K562 (cell line): Measurements from ENCODE around the gene UBN1. TPM values are rescaled to one million over a fixed set of nuclear protein-coding genes. Genes with fewer than 3 reads are reported as not detected.

Source experiments
- ATAC-seq: fragments of 200-7000 bp; cut with Tn5 transposase; 3 replicates; pipeline ENCODE4 v1.9.1; 2020; ENCODE audit warnings: moderate library complexity
- BruUV-seq: library from RNA; stranded (reverse); fragments of 400-500 nt; replicated peaks from 2 replicates; lab custom pipeline; 2021; lab: Mats Ljungman, UMichigan
- CTCF ChIA-PET: fragments of 300-600 bp; formaldehyde crosslinking; extraction: SDS; loops from one replicate; lab custom pipeline; 2021; ENCODE audit warnings: low intra/inter-chr PET ratio; lab: Yijun Ruan, JAX
- POLR2A ChIA-PET: fragments of 300-600, 350-650 bp; sonication (Branson Sonifier 250); formaldehyde crosslinking; extraction: SDS; loops from one replicate; lab custom pipeline; 2021; ENCODE audit warnings: antibody characterized with exemption, inconsistent platforms; lab: Yijun Ruan, JAX
- DNase-seq, 4 experiments: peaks; one replicate each; pipeline versions ENCODE4 v3.0.0 to v3.0.0-alpha.2; 2011 to 2018; ENCODE audit warnings: low spot score in 3 of 4, mixed read lengths in 3 of 4; ENCODE audit errors: extremely low read depth in 1 of 4
- FAIRE-seq: peaks from 2 replicates; lab custom pipeline; 2011; peaks lifted over from hg19 to GRCh38; lab: Jason Lieb, UNC
- H2AFZ ChIP-seq: 2 replicates; pipeline ENCODE4 v1.6.0; 2011; ENCODE audit warnings: low read depth, low read length, control low read depth, inconsistent platforms
- H3K27ac ChIP-seq: fragments of 200-600 bp; 3 replicates; pipeline ENCODE4 v1.8.0; 2011; ENCODE audit warnings: low read depth, mild to moderate bottlenecking, control low read depth, inconsistent platforms, low read length, moderate library complexity, mixed read lengths; ENCODE audit errors: extremely low read depth
- H3K27me3 ChIP-seq, 2 experiments: fragments of 300-600 bp in 1 of 2; 2 replicates in 1 of 2; 3 replicates in 1 of 2; pipeline versions ENCODE4 v1.6.0 to v1.8.0; 2011; ENCODE audit warnings: inconsistent platforms in 2 of 2, low read length in 2 of 2, mild to moderate bottlenecking in 1 of 2, mixed read lengths in 1 of 2, moderate library complexity in 1 of 2; ENCODE audit not compliant: control insufficient read depth in 2 of 2, insufficient read depth in 2 of 2
- H3K36me3 ChIP-seq: fragments of 300-600 bp; 3 replicates; pipeline ENCODE4 v1.8.0; 2011; ENCODE audit warnings: mild to moderate bottlenecking, low read length, inconsistent platforms; ENCODE audit not compliant: control insufficient read depth, insufficient read depth
- H3K4me1 ChIP-seq, 2 experiments: fragments of 200-600 bp in 1 of 2; replicated peaks in 1 of 2; 2 replicates in 1 of 2; 3 replicates in 1 of 2; pipeline versions ENCODE4 v1.5.1 to v1.8.0; 2011; ENCODE audit warnings: inconsistent platforms in 2 of 2, low read length in 2 of 2, mild to moderate bottlenecking in 1 of 2, mixed read lengths in 1 of 2, moderate library complexity in 1 of 2; ENCODE audit not compliant: control insufficient read depth in 2 of 2, insufficient read depth in 2 of 2
- H3K4me2 ChIP-seq: 2 replicates; pipeline ENCODE4 v1.6.1; 2011; ENCODE audit warnings: low read length, control low read depth, inconsistent platforms, mixed read lengths; ENCODE audit not compliant: insufficient read depth
- H3K4me3 ChIP-seq: fragments of 200-600 bp; sonication (generic), shearing (Covaris generic); 2 replicates; pipeline ENCODE4 v1.5.1; 2016; ENCODE audit warnings: control low read depth, inconsistent platforms
- H3K79me2 ChIP-seq: fragments of 200-600 bp; 3 replicates; pipeline ENCODE4 v1.8.0; 2011; ENCODE audit warnings: low read length, inconsistent platforms; ENCODE audit not compliant: control insufficient read depth, insufficient read depth
- H3K9ac ChIP-seq, 2 experiments: 2 replicates each; pipeline versions ENCODE4 v1.6.0 to v1.6.1; 2011; ENCODE audit warnings: low read depth in 2 of 2, low read length in 2 of 2, control low read depth in 1 of 2, inconsistent platforms in 1 of 2, mild to moderate bottlenecking in 1 of 2, mixed read lengths in 1 of 2; ENCODE audit not compliant: insufficient read depth in 1 of 2
- H3K9me1 ChIP-seq: one replicate; pipeline ENCODE4 v1.6.0; 2011; ENCODE audit warnings: inconsistent platforms, mild to moderate bottlenecking, low read length, moderate library complexity; ENCODE audit not compliant: control insufficient read depth, insufficient read depth
- H3K9me3 ChIP-seq: replicated peaks from 2 replicates; pipeline ENCODE4 v1.5.1; 2011; ENCODE audit warnings: low read depth, low read length, inconsistent platforms; ENCODE audit not compliant: control insufficient read depth, insufficient read depth
- H4K20me1 ChIP-seq: replicated peaks from 2 replicates; pipeline ENCODE4 v1.6.1; 2011; ENCODE audit warnings: low read length, inconsistent platforms, mixed read lengths; ENCODE audit not compliant: control insufficient read depth, insufficient read depth
- BMI1 ChIP-seq: fragments of 150-350 bp; IDR thresholded peaks from 2 replicates; pipeline ENCODE4 v1.6.1; 2014; ENCODE audit warnings: low read length
- DIDO1 ChIP-seq: fragments of 450-650 bp; IDR thresholded peaks from 2 replicates; pipeline ENCODE4 v1.6.1; 2016; ENCODE audit warnings: low read depth, missing biosample characterization, missing genetic modification characterization
- HLTF ChIP-seq: fragments of 450-650 bp; IDR thresholded peaks from 2 replicates; pipeline ENCODE4 v1.6.1; 2016
- PTTG1 ChIP-seq: fragments of 450-650 bp; IDR thresholded peaks from 2 replicates; pipeline ENCODE4 v1.6.1; 2016; ENCODE audit warnings: low read depth, mild to moderate bottlenecking, missing genetic modification characterization, missing compliant biosample characterization
- RHOXF2B ChIP-seq: fragments of 250-450 bp; sonication (Bioruptor Pico); conservative IDR thresholded peaks from 2 replicates; pipeline ENCODE4 v1.5.1; 2021
- SMARCA4 ChIP-seq: fragments of 450-650 bp; IDR thresholded peaks from 2 replicates; pipeline ENCODE4 v1.6.1; 2016
- XRCC3 ChIP-seq: fragments of 450-650 bp; IDR thresholded peaks from 2 replicates; pipeline ENCODE4 v1.6.1; 2017; ENCODE audit warnings: mild to moderate bottlenecking, moderate library complexity
- ZNF184 ChIP-seq: sonication (generic); formaldehyde crosslinking; IDR thresholded peaks from 2 replicates; pipeline ENCODE4 v1.5.0; 2020; ENCODE audit warnings: missing genetic modification reagents
- ZNF3 ChIP-seq: fragments of 250-450 bp; sonication (Bioruptor Pico); IDR thresholded peaks from 2 replicates; pipeline ENCODE4 v1.5.0; 2021; ENCODE audit warnings: mild to moderate bottlenecking, moderate library complexity
- ZNF444 ChIP-seq: fragments of 250-450 bp; sonication (Bioruptor Pico); IDR thresholded peaks from 2 replicates; pipeline ENCODE4 v1.4.0; 2020; ENCODE audit warnings: mild to moderate bottlenecking, moderate library complexity
- ZNF695 ChIP-seq: fragments of 450-650 bp; formaldehyde crosslinking; IDR thresholded peaks from 2 replicates; pipeline ENCODE4 v1.4.0; 2020; ENCODE audit warnings: mild to moderate bottlenecking, moderate library complexity
- ZZZ3 ChIP-seq: fragments of 450-650 bp; IDR thresholded peaks from 2 replicates; pipeline ENCODE4 v1.6.1; 2016; ENCODE audit warnings: antibody characterized with exemption, mild to moderate bottlenecking, moderate library complexity
- WGBS: fragments of 100-300 bp; shearing (Covaris generic); methylation state at CpG from one replicate; pipeline ENCODE4 v1.1.6; 2016; ENCODE audit warnings: low coverage, mixed read lengths; ENCODE audit not compliant: insufficient coverage; ENCODE audit errors: missing lambda C conversion rate; 5-methylcytosine and 5-hydroxymethylcytosine counted together
- in situ Hi-C: fragments of 300-500 bp; cut with MboI; formaldehyde crosslinking; loops from 4 replicates; pipeline ENCODE4 v1.15.0; 2018; ENCODE audit warnings: inconsistent platforms, mixed read lengths
- intact Hi-C: fragments of 100-400 bp; cut with micrococcal nuclease; formaldehyde crosslinking; loops from 2 replicates; pipeline ENCODE4 v1.14.2; 2022
- polyA plus RNA-seq, 8 experiments: library from polyadenylated mRNA; depleted of rRNA in 4 of 8; stranded (reverse) in 5 of 8; unstranded in 3 of 8; fragments of >200 nt; fragmentation: Nextera tagmentation in 2 of 8; fragmentation: Illumina TruSeq in 1 of 8; extraction: Ambion mirVana in 2 of 8; extraction: Trizol in 1 of 8; gene quantifications; 2 replicates each; pipeline versions ENCODE4 v1.2.1 to v1.2.3, GENCODE V29; 2011 to 2014; ENCODE audit warnings: inconsistent platforms in 1 of 8, missing spikeins in 1 of 8
- total RNA-seq, 7 experiments: library from RNA; depleted of rRNA in 6 of 7; stranded (reverse); fragments of >200 nt in 6 of 7; fragmentation: Illumina TruSeq in 2 of 7; extraction: Trizol in 2 of 7; gene quantifications; 2 replicates each; pipeline versions ENCODE4 v1.2.1 to v1.2.3, GENCODE V29; 2011 to 2021; ENCODE audit warnings: low replicate concordance in 1 of 7
- TF ChIP-seq, protein P1 (sequence below): fragments of 250-450 bp; sonication (Bioruptor Pico); IDR thresholded peaks from 2 replicates; pipeline ENCODE4 v1.8.0; 2022; ENCODE audit warnings: moderate library complexity, mild to moderate bottlenecking, inconsistent platforms
- TF ChIP-seq, protein P2 (sequence below), 2 experiments: IDR thresholded peaks; 2 replicates each; pipeline ENCODE4 v1.6.1; 2012; ENCODE audit warnings: improper control_type of control experiment in 2 of 2, low read depth in 2 of 2, low read length in 2 of 2, borderline replicate concordance in 1 of 2
- TF ChIP-seq, protein P3 (sequence below): sonication (generic); formaldehyde crosslinking; IDR thresholded peaks from 2 replicates; pipeline ENCODE4 v1.8.0; 2022; ENCODE audit warnings: missing genetic modification reagents, mild to moderate bottlenecking, moderate library complexity, borderline replicate concordance
- TF ChIP-seq, protein P4 (sequence below), 2 experiments: fragments of 450-650 bp in 1 of 2; sonication (generic) in 1 of 2; formaldehyde crosslinking in 1 of 2; IDR thresholded peaks in 1 of 2; conservative IDR thresholded peaks in 1 of 2; 2 replicates each; pipeline versions ENCODE4 v1.6.1 to v1.8.1; 2016 to 2023; ENCODE audit warnings: mild to moderate bottlenecking in 2 of 2, moderate library complexity in 2 of 2, inconsistent platforms in 1 of 2, missing genetic modification reagents in 1 of 2
- TF ChIP-seq, protein P5 (sequence below): sonication (generic); formaldehyde crosslinking; IDR thresholded peaks from 2 replicates; pipeline ENCODE4 v1.8.0; 2022; ENCODE audit warnings: missing genetic modification reagents, mild to moderate bottlenecking, borderline replicate concordance

UBN1 gene
- total and polyA plus RNA-seq, 9 of the 15 experiments (the other 6 are each of a cell fraction or from before 2014, with no cell fraction given): 1.5 to 45.7 (median 20.6) TPM

DNA sequence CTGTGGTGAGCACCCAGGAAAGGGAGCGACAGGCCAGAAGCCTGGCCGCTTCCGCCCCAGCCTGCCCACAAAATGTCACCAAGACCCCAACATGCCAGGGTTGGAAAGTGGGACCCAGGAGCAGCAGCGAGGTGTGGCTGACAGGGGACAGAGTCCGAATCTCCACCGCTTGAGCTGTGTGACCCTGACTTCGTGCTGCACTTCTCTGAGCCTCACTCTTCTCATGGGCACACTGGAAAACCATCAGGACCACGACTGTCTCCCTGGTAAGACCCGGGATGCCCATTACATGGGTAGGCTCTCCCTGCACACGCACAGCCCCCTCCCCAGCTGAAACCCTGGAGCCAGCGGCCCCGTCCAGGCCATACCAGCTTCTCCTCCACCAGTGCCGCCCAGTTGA lies 54.8 kb downstream of the UBN1 start:
- Histone ChIP-seq H3K9me1 (no peaks in the 10 kb centered on the region), H3K27me3 (peaks cover 39 to 84% of the 10 kb centered on the region in 2 experiments; a peak in 4 of 5 replicates), H3K4me1 (peaks cover 0 to 18% of the 10 kb centered on the region in 2 experiments; a peak in 1 of 5 replicates), H3K9ac (no peak overlapping the region), H3K4me3 (no peak overlapping the region), H3K36me3 (no peaks in the 10 kb centered on the region), H3K79me2 (no peaks in the 10 kb centered on the region), H4K20me1 (no peaks in the 10 kb centered on the region), H3K4me2 (no peak overlapping the region), H3K9me3 (no peaks in the 10 kb centered on the region; the same call in 1 of the 2 replicates), H2AFZ (no peak overlapping the region), H3K27ac (no peak overlapping the region)
- ChIA-PET POLR2A (interaction anchor here (0.7 to 1.6 kb wide), 3 partner anchors 10 to 18 kb away, joined by 3 to 5 read pairs (median 3); no protein-coding TSS in a partner anchor), CTCF (no interaction called here)
- 7% methylated on average over 13 of the region's 13 CpGs for WGBS
- FAIRE-seq: no peak
- intact Hi-C loops: no loop called here
- no peak for DNase-seq
- ATAC-seq: no peak
- in situ Hi-C loops: no loop called here
- no TSS peak for BruUV-seq
- TF ChIP-seq RHOXF2B (no peak), XRCC3 (no peak), ZZZ3 (no peak), ZNF3 (no peak), DIDO1 (tag) (no peak), ZNF444 (CRISPR knock-in tag) (no peak), PTTG1 (no peak), SMARCA4 (no peak), HLTF (no peak), ZNF695 (CRISPR knock-in tag) (no peak), BMI1 (no peak), ZNF184 (CRISPR knock-in tag) (no peak)
- TF ChIP-seq, protein P1, sequence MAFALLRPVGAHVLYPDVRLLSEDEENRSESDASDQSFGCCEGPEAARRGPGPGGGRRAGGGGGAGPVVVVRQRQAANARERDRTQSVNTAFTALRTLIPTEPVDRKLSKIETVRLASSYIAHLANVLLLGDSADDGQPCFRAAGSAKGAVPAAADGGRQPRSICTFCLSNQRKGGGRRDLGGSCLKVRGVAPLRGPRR (CRISPR knock-in tag): no peak
- TF ChIP-seq, protein P2, sequence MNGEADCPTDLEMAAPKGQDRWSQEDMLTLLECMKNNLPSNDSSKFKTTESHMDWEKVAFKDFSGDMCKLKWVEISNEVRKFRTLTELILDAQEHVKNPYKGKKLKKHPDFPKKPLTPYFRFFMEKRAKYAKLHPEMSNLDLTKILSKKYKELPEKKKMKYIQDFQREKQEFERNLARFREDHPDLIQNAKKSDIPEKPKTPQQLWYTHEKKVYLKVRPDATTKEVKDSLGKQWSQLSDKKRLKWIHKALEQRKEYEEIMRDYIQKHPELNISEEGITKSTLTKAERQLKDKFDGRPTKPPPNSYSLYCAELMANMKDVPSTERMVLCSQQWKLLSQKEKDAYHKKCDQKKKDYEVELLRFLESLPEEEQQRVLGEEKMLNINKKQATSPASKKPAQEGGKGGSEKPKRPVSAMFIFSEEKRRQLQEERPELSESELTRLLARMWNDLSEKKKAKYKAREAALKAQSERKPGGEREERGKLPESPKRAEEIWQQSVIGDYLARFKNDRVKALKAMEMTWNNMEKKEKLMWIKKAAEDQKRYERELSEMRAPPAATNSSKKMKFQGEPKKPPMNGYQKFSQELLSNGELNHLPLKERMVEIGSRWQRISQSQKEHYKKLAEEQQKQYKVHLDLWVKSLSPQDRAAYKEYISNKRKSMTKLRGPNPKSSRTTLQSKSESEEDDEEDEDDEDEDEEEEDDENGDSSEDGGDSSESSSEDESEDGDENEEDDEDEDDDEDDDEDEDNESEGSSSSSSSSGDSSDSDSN (IDR thresholded peaks at IDR 0.05; ENCODE audit: borderline replicate concordance in 1 of 2, low read depth in 2 of 2, low read length in 2 of 2): no peak
- TF ChIP-seq, protein P3, sequence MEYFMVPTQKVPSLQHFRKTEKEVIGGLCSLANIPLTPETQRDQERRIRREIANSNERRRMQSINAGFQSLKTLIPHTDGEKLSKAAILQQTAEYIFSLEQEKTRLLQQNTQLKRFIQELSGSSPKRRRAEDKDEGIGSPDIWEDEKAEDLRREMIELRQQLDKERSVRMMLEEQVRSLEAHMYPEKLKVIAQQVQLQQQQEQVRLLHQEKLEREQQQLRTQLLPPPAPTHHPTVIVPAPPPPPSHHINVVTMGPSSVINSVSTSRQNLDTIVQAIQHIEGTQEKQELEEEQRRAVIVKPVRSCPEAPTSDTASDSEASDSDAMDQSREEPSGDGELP (CRISPR knock-in tag): no peak
- TF ChIP-seq, protein P4, sequence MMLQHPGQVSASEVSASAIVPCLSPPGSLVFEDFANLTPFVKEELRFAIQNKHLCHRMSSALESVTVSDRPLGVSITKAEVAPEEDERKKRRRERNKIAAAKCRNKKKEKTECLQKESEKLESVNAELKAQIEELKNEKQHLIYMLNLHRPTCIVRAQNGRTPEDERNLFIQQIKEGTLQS (IDR thresholded peaks at IDR 0.05): no peak
- TF ChIP-seq, protein P4 (CRISPR knock-in tag; conservative IDR thresholded peaks at IDR 0.05): no peak
- TF ChIP-seq, protein P5, sequence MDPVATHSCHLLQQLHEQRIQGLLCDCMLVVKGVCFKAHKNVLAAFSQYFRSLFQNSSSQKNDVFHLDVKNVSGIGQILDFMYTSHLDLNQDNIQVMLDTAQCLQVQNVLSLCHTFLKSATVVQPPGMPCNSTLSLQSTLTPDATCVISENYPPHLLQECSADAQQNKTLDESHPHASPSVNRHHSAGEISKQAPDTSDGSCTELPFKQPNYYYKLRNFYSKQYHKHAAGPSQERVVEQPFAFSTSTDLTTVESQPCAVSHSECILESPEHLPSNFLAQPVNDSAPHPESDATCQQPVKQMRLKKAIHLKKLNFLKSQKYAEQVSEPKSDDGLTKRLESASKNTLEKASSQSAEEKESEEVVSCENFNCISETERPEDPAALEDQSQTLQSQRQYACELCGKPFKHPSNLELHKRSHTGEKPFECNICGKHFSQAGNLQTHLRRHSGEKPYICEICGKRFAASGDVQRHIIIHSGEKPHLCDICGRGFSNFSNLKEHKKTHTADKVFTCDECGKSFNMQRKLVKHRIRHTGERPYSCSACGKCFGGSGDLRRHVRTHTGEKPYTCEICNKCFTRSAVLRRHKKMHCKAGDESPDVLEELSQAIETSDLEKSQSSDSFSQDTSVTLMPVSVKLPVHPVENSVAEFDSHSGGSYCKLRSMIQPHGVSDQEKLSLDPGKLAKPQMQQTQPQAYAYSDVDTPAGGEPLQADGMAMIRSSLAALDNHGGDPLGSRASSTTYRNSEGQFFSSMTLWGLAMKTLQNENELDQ (CRISPR knock-in tag): no peak
